ENCODE measurements around the gene IGFL2.
"Not testable (repeated sequence)": the region's sequence is repeated elsewhere in the genome, so short reads cannot be mapped to it uniquely, and the experiment has no call there.

Gene IGFL2

GRCh38 chr19:46147791-46148288 is at the start of gene IGFL2:
TSS of gene IGFL2 (plus strand) at chr19:46148238. CDS start at chr19:46148279, 41 bp downstream.
- no peak for DNase-seq (ENCODE audit: low read depth in 2 of 2)

GRCh38 chr19:46100344-46100743 is 47.7 kb upstream of the IGFL2 start:
- no peak for DNase-seq (ENCODE audit: low read depth in 2 of 2)

GRCh38 chr19:46101293-46101692 is 46.7 kb upstream of the IGFL2 start:
- no peak for DNase-seq (ENCODE audit: low read depth in 2 of 2)

GRCh38 chr19:46102333-46102732 is 45.7 kb upstream of the IGFL2 start:
- not testable (repeated sequence) for DNase-seq (ENCODE audit: low read depth in 2 of 2)

GRCh38 chr19:46107371-46107770 is 40.7 kb upstream of the IGFL2 start:
- peak in 1 of 2 experiments; percentile 22 for DNase-seq (ENCODE audit: low read depth in 2 of 2)

GRCh38 chr19:46109876-46110275 is 38.2 kb upstream of the IGFL2 start:
- DNase-seq (ENCODE audit: low read depth in 2 of 2), result no peak

- DNase-seq (ENCODE audit: low read depth in 2 of 2), result no peak
Observed at GRCh38 chr19:46111376-46111775, 36.7 kb upstream of the IGFL2 start.

- no peak for DNase-seq (ENCODE audit: low read depth in 2 of 2)
Observed at GRCh38 chr19:46112527-46112926, 35.5 kb upstream of the IGFL2 start.

GRCh38 chr19:46113726-46114125 is 34.3 kb upstream of the IGFL2 start:
- DNase-seq (ENCODE audit: low read depth in 2 of 2), result no peak

GRCh38 chr19:46115396-46116106 is 32.5 kb upstream of the IGFL2 start:
- DNase-seq (ENCODE audit: low read depth in 2 of 2), result peak in 1 of 2 experiments; percentile 41

GRCh38 chr19:46116121-46116520 is 31.9 kb upstream of the IGFL2 start:
- no peak for DNase-seq (ENCODE audit: low read depth in 2 of 2)

GRCh38 chr19:46118136-46118535 is 29.9 kb upstream of the IGFL2 start:
- DNase-seq (ENCODE audit: low read depth in 2 of 2), result no peak

GRCh38 chr19:46124638-46125115 is 23.4 kb upstream of the IGFL2 start, which contains the start of gene IGFL3:
TSS of gene IGFL3 (minus strand) at chr19:46124688. CDS start at chr19:46124649, 39 bp downstream.
- no peak for DNase-seq (ENCODE audit: low read depth in 2 of 2)

- no peak for DNase-seq (ENCODE audit: low read depth in 2 of 2)
Observed at GRCh38 chr19:46125447-46125846, 22.6 kb upstream of the IGFL2 start.

- no peak for DNase-seq (ENCODE audit: low read depth in 2 of 2)
Observed at GRCh38 chr19:46126086-46126580, 21.9 kb upstream of the IGFL2 start.

GRCh38 chr19:46131485-46132143 is 16.4 kb upstream of the IGFL2 start:
- no peak for DNase-seq (ENCODE audit: low read depth in 2 of 2)

GRCh38 chr19:46132508-46133100 is 15.4 kb upstream of the IGFL2 start:
- DNase-seq (ENCODE audit: low read depth in 2 of 2), result no peak

GRCh38 chr19:46133101-46133627 is 14.9 kb upstream of the IGFL2 start:
- peak; percentile 92 to 93 for DNase-seq (ENCODE audit: low read depth in 2 of 2)

- DNase-seq (ENCODE audit: low read depth in 2 of 2), result no peak
Observed at GRCh38 chr19:46133777-46134241, 14.2 kb upstream of the IGFL2 start.

- no peak for DNase-seq (ENCODE audit: low read depth in 2 of 2)
Observed at GRCh38 chr19:46134527-46134926, 13.5 kb upstream of the IGFL2 start.

- no peak for DNase-seq (ENCODE audit: low read depth in 2 of 2)
Observed at GRCh38 chr19:46137915-46138473, 10.0 kb upstream of the IGFL2 start.

- DNase-seq (ENCODE audit: low read depth in 2 of 2), result no peak
Observed at GRCh38 chr19:46141421-46141820, 6.6 kb upstream of the IGFL2 start.

Data from fibroblast of skin of left biceps (primary cell).